H1 (cell line): Measurements from ENCODE around the gene SNTG2. TPM values are rescaled to one million over a fixed set of nuclear protein-coding genes. Genes with fewer than 3 reads are reported as not detected.

ENCODE experiments used
- HDAC2 ChIP-seq, 2 experiments: fragments of 300-600 bp in 1 of 2; sonication (generic) in 1 of 2; IDR thresholded peaks; 2 replicates each; pipeline ENCODE4 v1.6.1; 2011 to 2012; ENCODE audit warnings: low read depth in 2 of 2, low read length in 2 of 2, mild to moderate bottlenecking in 2 of 2, moderate library complexity in 2 of 2, borderline replicate concordance in 1 of 2, inconsistent platforms in 1 of 2
- MAFK ChIP-seq: IDR thresholded peaks from 2 replicates; pipeline ENCODE4 v1.6.1; 2012; ENCODE audit warnings: low read depth, mild to moderate bottlenecking, improper control_type of control experiment, low read length
- SIN3A ChIP-seq, 2 experiments: IDR thresholded peaks in 1 of 2; conservative IDR thresholded peaks in 1 of 2; 2 replicates each; pipeline ENCODE4 v1.6.1; 2011 to 2012; ENCODE audit warnings: low read length in 2 of 2, improper control_type of control experiment in 1 of 2, low read depth in 1 of 2, mild to moderate bottlenecking in 1 of 2
- SIRT6 ChIP-seq: IDR thresholded peaks from one replicate; pipeline ENCODE4 v1.7.1; 2012; ENCODE audit warnings: low read length, inconsistent platforms
- polyA plus RNA-seq, 7 experiments: library from polyadenylated mRNA; depleted of rRNA in 3 of 7; stranded (reverse) in 5 of 7; unstranded in 2 of 7; fragments of >200 nt in 5 of 7; fragments of 200-250 nt in 2 of 7; gene quantifications; 1 replicate in 5 of 7; 2 replicates in 1 of 7; 4 replicates in 1 of 7; pipeline versions ENCODE4 v1.2.1 to v1.2.3, GENCODE V29; 2011 to 2013; ENCODE audit warnings: missing spikeins in 2 of 7, mixed read lengths in 2 of 7
- total RNA-seq: library from RNA; stranded (reverse); fragmentation: NEBNext Ultra II Directional; extraction: Animal tissue kit (Norgen Biotek cat#: 25700); gene quantifications from 2 replicates; pipeline ENCODE4 v1.2.1, GENCODE V29; 2021

SNTG2 gene
- total and polyA plus RNA-seq, 2 of the 8 experiments (the other 6 are each of a cell fraction or from before 2014, with no cell fraction given): 6.6 to 18.1 TPM

GRCh38 chr2:1313240-1313924 lies 362.7 kb downstream of the SNTG2 start (continued):
- no peak for TF ChIP-seq SIRT6
- TF ChIP-seq SIN3A (conservative IDR thresholded peaks at IDR 0.05 in 1 of 2, IDR thresholded peaks at IDR 0.05 in 1 of 2; ENCODE audit: low read depth in 1 of 2, low read length in 2 of 2): no peak
- TF ChIP-seq MAFK: no peak
- TF ChIP-seq HDAC2 (IDR thresholded peaks at IDR 0.05; ENCODE audit: borderline replicate concordance in 1 of 2, low read depth in 2 of 2, low read length in 2 of 2): no peak
